ENCODE data around the gene ABCA13.

The ABCA13 gene

DNA sequence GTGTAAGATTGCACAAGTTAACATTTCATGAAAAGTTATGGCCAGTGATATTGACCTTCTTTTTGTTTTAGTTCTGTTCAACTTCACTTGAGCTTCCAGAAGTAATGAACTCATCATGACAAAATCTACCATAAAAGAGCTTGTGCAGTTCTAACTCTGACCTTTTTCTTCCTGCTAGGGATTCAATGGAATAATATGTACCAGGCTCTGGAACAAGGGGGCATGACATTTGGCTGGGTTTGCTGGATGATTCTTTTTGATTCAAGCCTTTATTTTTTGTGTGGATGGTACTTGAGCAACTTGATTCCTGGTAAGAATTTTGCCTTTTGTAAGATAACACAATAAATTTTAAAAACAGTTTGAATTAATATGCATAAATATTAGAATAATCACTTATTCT lies 205.0 kb downstream of the ABCA13 start:
- no peak for DNase-seq (ENCODE audit: low read depth, low spot score)

GRCh38 chr7:48380921-48381320 lies 209.7 kb downstream of the ABCA13 start:
- no peak for DNase-seq (ENCODE audit: low read depth, low spot score)

GRCh38 chr7:48381571-48381970 lies 210.3 kb downstream of the ABCA13 start:
- DNase-seq (ENCODE audit: low read depth, low spot score) = no peak

GRCh38 chr7:48384180-48384752 lies 213.0 kb downstream of the ABCA13 start:
- DNase-seq (ENCODE audit: low read depth, low spot score) = no peak

GRCh38 chr7:48387932-48388331 lies 216.7 kb downstream of the ABCA13 start:
- no peak for DNase-seq (ENCODE audit: low read depth, low spot score)

GRCh38 chr7:48388911-48389310 lies 217.7 kb downstream of the ABCA13 start:
- no peak for DNase-seq (ENCODE audit: low read depth, low spot score)

DNA sequence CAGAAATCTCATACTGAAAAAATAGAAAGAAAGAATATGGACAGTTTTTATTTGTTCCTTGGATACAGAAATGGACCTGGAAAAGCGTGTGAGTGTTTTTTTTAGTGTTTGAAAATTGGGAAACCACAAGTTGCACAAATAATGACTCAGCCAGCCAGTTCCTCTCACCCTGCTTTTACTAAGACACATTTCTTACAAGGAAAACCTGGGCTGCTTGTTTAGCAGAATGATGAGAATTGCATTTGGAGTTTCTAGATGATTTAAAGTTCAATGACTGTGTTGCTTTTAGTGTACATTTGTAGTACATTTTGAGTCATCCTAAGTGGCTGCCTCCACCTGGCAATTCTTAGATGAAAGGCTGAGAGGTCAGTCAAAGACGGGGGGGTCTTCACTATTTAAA lies 218.7 kb downstream of the ABCA13 start:
- DNase-seq (ENCODE audit: low read depth, low spot score) = no peak

DNA sequence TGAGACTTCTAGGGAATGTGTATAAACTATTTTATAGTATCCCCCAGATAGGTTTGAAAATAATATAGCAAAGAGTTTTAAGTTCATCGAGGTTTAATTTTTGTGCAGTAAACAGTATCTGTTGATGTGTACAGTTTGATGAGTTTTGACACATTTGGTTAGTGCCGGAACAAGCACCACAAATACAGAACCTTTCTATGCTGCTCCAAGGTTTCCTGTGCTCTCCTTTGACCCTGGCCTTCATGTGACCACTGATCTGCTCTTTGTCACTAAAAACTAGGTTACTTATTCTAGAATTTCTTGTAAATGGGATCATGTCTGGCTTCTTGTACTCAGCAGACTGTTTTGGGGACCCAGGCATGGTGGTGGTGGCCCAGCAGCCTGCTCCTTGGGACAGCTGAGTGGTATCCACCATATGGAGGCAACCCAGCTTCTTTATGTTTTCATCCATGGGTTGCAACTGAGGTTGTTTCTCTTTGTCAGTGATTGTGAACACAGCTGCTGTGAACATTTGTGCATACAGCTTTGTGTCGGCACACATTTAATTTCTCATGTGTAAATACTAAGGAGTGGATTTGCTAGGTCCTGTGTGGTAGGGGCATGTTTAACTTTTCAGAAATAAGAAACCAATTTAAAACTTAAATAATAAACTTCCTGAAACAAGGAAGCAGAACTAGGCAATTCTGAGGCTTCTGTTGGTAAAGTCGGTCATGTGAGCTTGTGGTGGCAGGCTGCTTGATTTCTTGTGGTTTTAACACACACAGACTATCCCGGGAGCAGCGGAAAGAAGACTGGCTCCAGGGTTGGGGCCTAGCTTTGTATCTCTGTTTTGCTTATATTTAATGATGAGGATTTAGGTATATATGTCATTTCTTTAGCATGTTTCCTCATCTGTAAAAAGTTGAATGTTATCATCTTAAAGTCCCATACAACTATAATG lies 219.4 kb downstream of the ABCA13 start:
- no peak for DNase-seq (ENCODE audit: low read depth, low spot score)

- DNase-seq (ENCODE audit: low read depth, low spot score) = no peak
These were observed 226.9 kb downstream of the ABCA13 start for GRCh38 chr7:48398191-48398590.

DNA sequence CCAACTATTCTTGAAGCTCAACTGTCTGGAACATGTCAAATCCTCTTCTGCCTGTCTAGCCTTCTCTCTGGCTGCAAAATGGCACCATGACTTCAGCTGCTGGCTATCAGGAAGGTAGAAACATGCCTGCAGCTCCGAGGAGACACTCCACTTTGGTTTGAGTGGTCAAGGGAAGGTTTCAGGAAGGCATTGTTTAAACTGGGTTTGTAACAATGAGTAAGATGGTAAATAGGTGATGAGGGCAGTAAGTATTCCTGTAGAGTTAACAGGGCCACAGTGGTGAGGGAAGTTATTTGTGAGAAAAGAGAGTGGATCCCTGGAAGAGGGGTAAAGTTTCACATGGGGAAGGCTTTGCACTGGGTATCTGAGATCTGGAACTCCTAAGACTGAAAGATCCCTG lies 231.5 kb downstream of the ABCA13 start:
- DNase-seq (ENCODE audit: low read depth, low spot score) = no peak

GRCh38 chr7:48408731-48409130 lies 237.5 kb downstream of the ABCA13 start:
- DNase-seq (ENCODE audit: low read depth, low spot score) = no peak

GRCh38 chr7:48411619-48412018 lies 240.4 kb downstream of the ABCA13 start:
- DNase-seq (ENCODE audit: low read depth, low spot score) = no peak

- DNase-seq (ENCODE audit: low read depth, low spot score) = no peak
These were observed 242.9 kb downstream of the ABCA13 start for GRCh38 chr7:48414011-48414732.

DNA sequence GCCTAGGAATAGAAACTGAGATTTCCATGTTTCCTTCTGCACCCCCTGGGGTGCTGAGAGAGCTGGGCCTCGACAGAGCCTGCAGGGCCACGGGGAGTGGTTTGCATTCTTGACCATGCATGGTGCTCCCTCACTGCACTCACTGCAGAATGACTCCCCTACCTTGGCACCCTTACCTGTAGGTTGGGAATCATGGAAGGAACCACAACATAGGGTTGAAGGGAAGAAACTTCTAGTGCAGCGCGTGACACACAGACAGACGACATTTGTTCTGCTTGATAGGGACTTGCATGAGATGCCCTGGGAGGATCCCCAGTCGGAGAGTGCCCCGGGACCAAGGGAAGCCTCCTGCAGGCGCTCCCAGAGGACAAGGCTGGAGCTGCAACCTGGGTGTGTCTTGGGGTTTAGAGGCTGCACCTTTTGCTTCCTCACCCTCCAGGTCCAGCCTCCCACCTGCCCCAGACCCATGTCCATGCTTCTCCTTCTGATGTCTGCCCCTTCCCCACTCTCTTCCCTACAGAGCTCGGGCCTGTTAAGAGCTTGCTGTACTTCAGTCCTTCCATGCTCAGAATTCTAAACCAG lies 245.2 kb downstream of the ABCA13 start:
- DNase-seq (ENCODE audit: low read depth, low spot score) = no peak

- DNase-seq (ENCODE audit: low read depth, low spot score) = no peak
These were observed 248.1 kb downstream of the ABCA13 start for GRCh38 chr7:48419401-48419800.

- no peak for DNase-seq (ENCODE audit: low read depth, low spot score)
These were observed 248.9 kb downstream of the ABCA13 start for GRCh38 chr7:48420206-48420605.

DNA sequence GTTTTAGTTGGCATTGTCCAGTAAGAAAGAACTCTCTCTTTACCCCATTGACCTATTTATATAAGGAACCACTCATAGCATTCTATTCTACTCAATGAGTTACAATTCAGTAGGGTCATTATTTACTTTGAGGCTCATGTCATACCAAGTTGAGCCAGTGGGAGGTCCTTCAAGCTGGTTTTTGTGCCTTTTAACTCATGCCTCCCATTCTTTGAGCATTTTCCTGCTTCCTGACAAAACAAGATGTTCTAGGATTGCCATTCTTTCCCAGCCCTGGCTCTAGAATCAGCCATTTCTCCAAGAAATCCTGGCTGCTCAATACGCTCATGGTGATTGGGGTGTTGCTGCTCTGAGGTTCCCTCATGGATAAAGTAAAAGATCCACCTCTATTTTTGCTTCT lies 250.1 kb downstream of the ABCA13 start:
- DNase-seq (ENCODE audit: low read depth, low spot score) = no peak

DNA sequence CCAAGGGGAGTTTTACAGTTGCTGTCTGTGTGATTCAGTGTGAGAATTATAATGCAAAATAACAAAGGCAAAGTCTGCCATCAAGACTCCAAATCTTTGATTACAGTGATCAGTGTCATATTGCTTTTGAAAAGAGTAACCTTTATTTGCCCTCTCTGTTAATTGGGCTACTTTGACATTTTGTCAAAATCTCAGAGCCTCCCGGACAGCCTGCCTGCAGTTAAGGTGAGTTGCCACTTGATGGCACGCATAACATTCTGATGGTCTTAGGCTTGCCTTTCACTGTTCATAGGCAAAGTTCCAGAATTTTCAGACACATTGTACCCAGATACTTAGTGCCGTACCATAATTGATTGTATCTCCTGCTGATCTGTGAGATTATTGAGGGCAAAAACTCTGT lies 253.5 kb downstream of the ABCA13 start:
- DNase-seq (ENCODE audit: low read depth, low spot score) = peak; percentile 14

GRCh38 chr7:48426331-48426965 lies 255.2 kb downstream of the ABCA13 start:
- no peak for DNase-seq (ENCODE audit: low read depth, low spot score)

- DNase-seq (ENCODE audit: low read depth, low spot score) = no peak
These were observed 255.8 kb downstream of the ABCA13 start for GRCh38 chr7:48426966-48427555.

- DNase-seq (ENCODE audit: low read depth, low spot score) = no peak
These were observed 256.4 kb downstream of the ABCA13 start for GRCh38 chr7:48427671-48428070.

Measured in ELF-1 (cell line).